ENCODE data around the gene SLC9A9.

SLC9A9 gene

GRCh38 chr3:143559296-143559695 is 289.0 kb downstream of the SLC9A9 start:
- H3K27ac ChIP-seq (ENCODE audit: insufficient read depth in 1 of 2, low read depth in 1 of 2, low read length in 2 of 2, poor library complexity in 1 of 2, severe bottlenecking in 2 of 2) = no peak overlapping the region
- peaks cover 0 to 18% (median 6%) of the 10 kb centered on the region in 5 experiments for H3K9me3 ChIP-seq (ENCODE audit: control extremely low read depth in 1 of 5, control insufficient read depth in 4 of 5, insufficient read depth in 2 of 5, low read depth in 1 of 5, low read length in 4 of 5)
- H3K27me3 ChIP-seq (replicated peaks in 2 of 5; ENCODE audit: control insufficient read depth in 4 of 5, insufficient read depth in 5 of 5, low read length in 4 of 5) = no peaks in the 10 kb centered on the region
- H3K4me3 ChIP-seq (ENCODE audit: control insufficient read depth in 1 of 7, extremely low read depth in 1 of 7, insufficient read depth in 4 of 7, low read depth in 2 of 7, low read length in 6 of 7) = no peak overlapping the region
- no peak for DNase-seq
- no CpG with 5 or more reads among the region's 3 CpGs for WGBS (ENCODE audit: insufficient coverage)
- POLR2A ChIA-PET = no interaction called here
- CTCF ChIA-PET = no interaction called here
- H3K4me1 ChIP-seq (ENCODE audit: control extremely low read depth in 1 of 4, control insufficient read depth in 4 of 4, insufficient read depth in 4 of 4, low read length in 3 of 4) = no peaks in the 10 kb centered on the region
- no peaks in the 10 kb centered on the region for H3K36me3 ChIP-seq (ENCODE audit: control insufficient read depth in 4 of 4, insufficient read depth in 4 of 4, low read length in 3 of 4)

- H3K36me3 ChIP-seq (ENCODE audit: control insufficient read depth in 4 of 4, insufficient read depth in 4 of 4, low read length in 3 of 4) = peaks cover 0 to 5% (median 0%) of the 10 kb centered on the region in 4 experiments
- ChIA-PET CTCF (interaction anchor here (0.6 kb wide), 1 partner anchor 27 kb away, joined by 3 read pairs; no protein-coding TSS in a partner anchor), POLR2A (no interaction called here)
- no peaks in the 10 kb centered on the region for H3K27me3 ChIP-seq (replicated peaks in 2 of 5; ENCODE audit: control insufficient read depth in 4 of 5, insufficient read depth in 5 of 5, low read length in 4 of 5)
- 100% methylated on average over 3 of the region's 3 CpGs for WGBS (ENCODE audit: insufficient coverage)
- no peak overlapping the region for H3K4me3 ChIP-seq (ENCODE audit: control insufficient read depth in 1 of 7, extremely low read depth in 1 of 7, insufficient read depth in 4 of 7, low read depth in 2 of 7, low read length in 6 of 7)
- DNase-seq = no peak
- H3K27ac ChIP-seq (ENCODE audit: insufficient read depth in 1 of 2, low read depth in 1 of 2, low read length in 2 of 2, poor library complexity in 1 of 2, severe bottlenecking in 2 of 2) = no peak overlapping the region
- no peaks in the 10 kb centered on the region for H3K4me1 ChIP-seq (ENCODE audit: control extremely low read depth in 1 of 4, control insufficient read depth in 4 of 4, insufficient read depth in 4 of 4, low read length in 3 of 4)
- peaks cover 0 to 6% (median 0%) of the 10 kb centered on the region in 5 experiments for H3K9me3 ChIP-seq (ENCODE audit: control extremely low read depth in 1 of 5, control insufficient read depth in 4 of 5, insufficient read depth in 2 of 5, low read depth in 1 of 5, low read length in 4 of 5)
These were observed 295.4 kb downstream of the SLC9A9 start for GRCh38 chr3:143552851-143553250.

- Histone ChIP-seq H3K27ac (ENCODE audit: insufficient read depth in 1 of 2, low read depth in 1 of 2, low read length in 2 of 2, poor library complexity in 1 of 2, severe bottlenecking in 2 of 2) (no peak overlapping the region), H3K4me3 (ENCODE audit: control insufficient read depth in 1 of 7, extremely low read depth in 1 of 7, insufficient read depth in 4 of 7, low read depth in 2 of 7, low read length in 6 of 7) (no peak overlapping the region), H3K36me3 (ENCODE audit: control insufficient read depth in 4 of 4, insufficient read depth in 4 of 4, low read length in 3 of 4) (peaks cover 0 to 5% (median 0%) of the 10 kb centered on the region in 4 experiments), H3K9me3 (ENCODE audit: control extremely low read depth in 1 of 5, control insufficient read depth in 4 of 5, insufficient read depth in 2 of 5, low read depth in 1 of 5, low read length in 4 of 5) (peaks cover 0 to 4% (median 0%) of the 10 kb centered on the region in 5 experiments), H3K27me3 (replicated peaks in 2 of 5; ENCODE audit: control insufficient read depth in 4 of 5, insufficient read depth in 5 of 5, low read length in 4 of 5) (no peaks in the 10 kb centered on the region), H3K4me1 (ENCODE audit: control extremely low read depth in 1 of 4, control insufficient read depth in 4 of 4, insufficient read depth in 4 of 4, low read length in 3 of 4) (no peaks in the 10 kb centered on the region)
- CTCF ChIA-PET = no interaction called here
- POLR2A ChIA-PET = no interaction called here
- DNase-seq = peak in 2 of 3 donors; percentile 42 to 62
- 100% methylated on average over 2 of the region's 2 CpGs for WGBS (ENCODE audit: insufficient coverage)
These were observed 296.5 kb downstream of the SLC9A9 start for GRCh38 chr3:143551761-143552160.

- H3K27ac ChIP-seq (ENCODE audit: insufficient read depth in 1 of 2, low read depth in 1 of 2, low read length in 2 of 2, poor library complexity in 1 of 2, severe bottlenecking in 2 of 2) = no peak overlapping the region
- no peak for DNase-seq
- no peak overlapping the region for H3K4me3 ChIP-seq (ENCODE audit: control insufficient read depth in 1 of 7, extremely low read depth in 1 of 7, insufficient read depth in 4 of 7, low read depth in 2 of 7, low read length in 6 of 7)
- no peaks in the 10 kb centered on the region for H3K4me1 ChIP-seq (ENCODE audit: control extremely low read depth in 1 of 4, control insufficient read depth in 4 of 4, insufficient read depth in 4 of 4, low read length in 3 of 4)
- ChIA-PET CTCF (interaction anchor here (1.2 kb wide), 1 partner anchor 46 kb away, joined by 3 read pairs; no protein-coding TSS in a partner anchor), POLR2A (no interaction called here)
- peaks cover 0 to 3% (median 1%) of the 10 kb centered on the region in 5 experiments for H3K9me3 ChIP-seq (ENCODE audit: control extremely low read depth in 1 of 5, control insufficient read depth in 4 of 5, insufficient read depth in 2 of 5, low read depth in 1 of 5, low read length in 4 of 5)
- WGBS (ENCODE audit: insufficient coverage) = 100% methylated on average over 1 of the region's 2 CpGs
- H3K36me3 ChIP-seq (ENCODE audit: control insufficient read depth in 4 of 4, insufficient read depth in 4 of 4, low read length in 3 of 4) = peaks cover 0 to 5% (median 0%) of the 10 kb centered on the region in 4 experiments
- H3K27me3 ChIP-seq (replicated peaks in 2 of 5; ENCODE audit: control insufficient read depth in 4 of 5, insufficient read depth in 5 of 5, low read length in 4 of 5) = no peaks in the 10 kb centered on the region
These were observed 299.3 kb downstream of the SLC9A9 start for GRCh38 chr3:143548861-143549497.

- CTCF ChIA-PET = no interaction called here
These were observed 299.9 kb downstream of the SLC9A9 start for GRCh38 chr3:143548393-143548792.

GRCh38 chr3:143538577-143538981 is 309.7 kb downstream of the SLC9A9 start:
- ChIA-PET CTCF (no interaction called here), POLR2A (no interaction called here)
- Histone ChIP-seq H3K27ac (ENCODE audit: insufficient read depth in 1 of 2, low read depth in 1 of 2, low read length in 2 of 2, poor library complexity in 1 of 2, severe bottlenecking in 2 of 2) (no peak overlapping the region), H3K36me3 (ENCODE audit: control insufficient read depth in 4 of 4, insufficient read depth in 4 of 4, low read length in 3 of 4) (no peaks in the 10 kb centered on the region), H3K4me1 (ENCODE audit: control extremely low read depth in 1 of 4, control insufficient read depth in 4 of 4, insufficient read depth in 4 of 4, low read length in 3 of 4) (no peaks in the 10 kb centered on the region), H3K27me3 (replicated peaks in 2 of 5; ENCODE audit: control insufficient read depth in 4 of 5, insufficient read depth in 5 of 5, low read length in 4 of 5) (no peaks in the 10 kb centered on the region), H3K9me3 (ENCODE audit: control extremely low read depth in 1 of 5, control insufficient read depth in 4 of 5, insufficient read depth in 2 of 5, low read depth in 1 of 5, low read length in 4 of 5) (no peaks in the 10 kb centered on the region), H3K4me3 (ENCODE audit: control insufficient read depth in 1 of 7, extremely low read depth in 1 of 7, insufficient read depth in 4 of 7, low read depth in 2 of 7, low read length in 6 of 7) (no peak overlapping the region)
- no CpG with 5 or more reads among the region's 2 CpGs for WGBS (ENCODE audit: insufficient coverage)
- no peak for DNase-seq

More at GRCh38 chr3:143548393-143548792, 299.9 kb downstream of the SLC9A9 start:
- no peak for DNase-seq
- Histone ChIP-seq H3K4me1 (ENCODE audit: control extremely low read depth in 1 of 4, control insufficient read depth in 4 of 4, insufficient read depth in 4 of 4, low read length in 3 of 4) (no peaks in the 10 kb centered on the region), H3K9me3 (ENCODE audit: control extremely low read depth in 1 of 5, control insufficient read depth in 4 of 5, insufficient read depth in 2 of 5, low read depth in 1 of 5, low read length in 4 of 5) (peaks cover 0 to 3% (median 1%) of the 10 kb centered on the region in 5 experiments), H3K4me3 (ENCODE audit: control insufficient read depth in 1 of 7, extremely low read depth in 1 of 7, insufficient read depth in 4 of 7, low read depth in 2 of 7, low read length in 6 of 7) (no peak overlapping the region), H3K27me3 (replicated peaks in 2 of 5; ENCODE audit: control insufficient read depth in 4 of 5, insufficient read depth in 5 of 5, low read length in 4 of 5) (no peaks in the 10 kb centered on the region), H3K27ac (ENCODE audit: insufficient read depth in 1 of 2, low read depth in 1 of 2, low read length in 2 of 2, poor library complexity in 1 of 2, severe bottlenecking in 2 of 2) (no peak overlapping the region), H3K36me3 (ENCODE audit: control insufficient read depth in 4 of 4, insufficient read depth in 4 of 4, low read length in 3 of 4) (peaks cover 0 to 5% (median 0%) of the 10 kb centered on the region in 4 experiments)
- POLR2A ChIA-PET = no interaction called here
- WGBS (ENCODE audit: insufficient coverage) = 95% methylated on average over 2 of the region's 3 CpGs

- Histone ChIP-seq H3K27me3 (replicated peaks in 2 of 5; ENCODE audit: control insufficient read depth in 4 of 5, insufficient read depth in 5 of 5, low read length in 4 of 5) (no peaks in the 10 kb centered on the region), H3K36me3 (ENCODE audit: control insufficient read depth in 4 of 4, insufficient read depth in 4 of 4, low read length in 3 of 4) (no peaks in the 10 kb centered on the region), H3K27ac (ENCODE audit: insufficient read depth in 1 of 2, low read depth in 1 of 2, low read length in 2 of 2, poor library complexity in 1 of 2, severe bottlenecking in 2 of 2) (no peak overlapping the region), H3K4me1 (ENCODE audit: control extremely low read depth in 1 of 4, control insufficient read depth in 4 of 4, insufficient read depth in 4 of 4, low read length in 3 of 4) (no peaks in the 10 kb centered on the region), H3K9me3 (ENCODE audit: control extremely low read depth in 1 of 5, control insufficient read depth in 4 of 5, insufficient read depth in 2 of 5, low read depth in 1 of 5, low read length in 4 of 5) (no peaks in the 10 kb centered on the region), H3K4me3 (ENCODE audit: control insufficient read depth in 1 of 7, extremely low read depth in 1 of 7, insufficient read depth in 4 of 7, low read depth in 2 of 7, low read length in 6 of 7) (no peak overlapping the region)
- CTCF ChIA-PET = no interaction called here
- POLR2A ChIA-PET = no interaction called here
- no peak for DNase-seq
- no CpG with 5 or more reads among the region's 1 CpG for WGBS (ENCODE audit: insufficient coverage)
These were observed 310.2 kb downstream of the SLC9A9 start for GRCh38 chr3:143538061-143538460.

Measured in common myeloid progenitor, CD34-positive (primary cell).